ENCODE data around the gene MED29.

Gene MED29, protein sequence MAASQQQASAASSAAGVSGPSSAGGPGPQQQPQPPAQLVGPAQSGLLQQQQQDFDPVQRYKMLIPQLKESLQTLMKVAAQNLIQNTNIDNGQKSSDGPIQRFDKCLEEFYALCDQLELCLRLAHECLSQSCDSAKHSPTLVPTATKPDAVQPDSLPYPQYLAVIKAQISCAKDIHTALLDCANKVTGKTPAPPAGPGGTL

DNA sequence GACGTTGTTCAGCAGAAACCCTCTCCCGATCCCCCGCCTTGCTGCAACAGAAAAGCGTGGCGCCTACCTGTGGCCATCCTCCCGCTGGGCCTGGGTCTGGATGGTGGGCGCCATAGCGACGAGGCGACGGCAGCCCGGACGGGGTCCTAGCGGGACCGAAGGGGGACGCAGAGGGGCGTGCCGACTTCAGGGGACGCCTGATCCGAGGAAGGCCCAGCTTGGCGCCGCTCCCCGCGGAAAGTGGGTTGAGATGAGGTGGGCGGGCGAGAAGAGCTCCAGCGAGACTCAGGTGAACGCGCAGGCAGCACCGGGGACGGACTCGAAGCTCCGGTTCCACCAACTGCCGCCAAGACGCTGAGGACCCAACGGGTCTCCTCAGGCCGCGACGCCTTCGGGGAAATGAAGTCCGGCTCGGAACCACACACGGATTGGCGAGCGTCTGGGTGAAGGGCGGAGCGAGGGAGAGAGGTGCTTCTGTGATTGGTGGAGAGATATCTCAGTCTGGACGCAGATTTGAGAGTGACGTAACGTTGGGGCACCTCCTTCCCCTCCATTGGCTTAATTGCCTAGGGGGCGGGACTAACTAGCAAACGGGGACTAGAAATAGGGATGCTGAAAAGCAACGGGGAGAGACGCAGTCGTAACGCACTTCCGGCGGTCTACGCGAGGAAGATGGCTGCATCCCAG, at the start of gene MED29, which contains the start of gene PAF1:
Gene MED29, plus strand, starts transcription at position 628 of the 687 bp plus-strand sequence. Its CDS starts 45 bp downstream, at position 673.
Gene PAF1, minus strand, starts transcription at position 356 of the 687 bp plus-strand sequence. Its CDS starts 242 bp downstream, at position 114.
- peak; percentile 97 for DNase-seq

DNA sequence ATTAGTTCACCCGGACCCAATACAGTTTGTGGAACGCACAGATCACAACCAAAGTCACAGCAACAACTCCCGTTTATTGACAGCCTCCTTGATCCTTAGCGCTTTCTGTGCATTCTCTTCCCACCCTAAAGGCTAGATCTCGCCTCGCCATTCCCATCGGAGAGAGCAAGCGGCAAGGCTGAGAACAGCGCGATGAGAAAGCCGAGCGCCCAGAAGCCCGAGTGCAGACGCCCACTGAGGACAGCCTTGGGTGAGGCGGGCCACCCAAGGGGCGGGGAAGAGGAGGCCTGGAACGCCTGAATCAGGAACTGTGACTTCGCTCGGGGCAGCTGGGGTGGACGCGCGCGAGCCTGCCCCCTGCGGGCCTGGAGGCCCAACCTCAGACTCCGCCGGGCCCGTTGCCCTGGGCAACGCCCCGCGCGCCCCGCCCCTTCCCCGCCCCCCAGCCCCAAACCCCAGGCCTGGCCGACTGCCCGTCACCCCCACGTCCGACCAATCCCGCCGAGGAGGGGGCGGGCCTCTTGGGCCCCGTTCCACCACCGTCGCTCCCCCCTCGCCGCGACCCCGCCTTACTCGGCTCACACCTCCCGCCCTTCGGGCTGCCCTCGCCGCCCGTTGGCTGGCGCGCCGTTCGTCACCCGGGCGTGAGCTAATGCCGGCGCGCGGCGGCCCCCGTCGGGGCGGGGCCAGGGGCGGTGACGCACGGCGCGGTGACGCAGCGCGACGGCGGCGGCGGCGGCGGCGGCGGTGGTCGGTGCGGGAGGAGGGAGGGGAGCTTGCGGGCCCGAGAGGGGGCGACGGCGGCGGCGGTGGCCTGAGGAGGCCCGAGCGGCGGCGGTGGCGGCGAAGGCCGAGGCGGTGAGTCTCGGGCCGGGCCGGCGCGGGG, 49.2 kb upstream of the MED29 start, which contains the start of gene SAMD4B:
Gene SAMD4B, plus strand, starts transcription at position 703 of the 886 bp plus-strand sequence. CDS start 14,473 bp downstream, outside the sequence.
- DNase-seq, result peak; percentile 99

DNA sequence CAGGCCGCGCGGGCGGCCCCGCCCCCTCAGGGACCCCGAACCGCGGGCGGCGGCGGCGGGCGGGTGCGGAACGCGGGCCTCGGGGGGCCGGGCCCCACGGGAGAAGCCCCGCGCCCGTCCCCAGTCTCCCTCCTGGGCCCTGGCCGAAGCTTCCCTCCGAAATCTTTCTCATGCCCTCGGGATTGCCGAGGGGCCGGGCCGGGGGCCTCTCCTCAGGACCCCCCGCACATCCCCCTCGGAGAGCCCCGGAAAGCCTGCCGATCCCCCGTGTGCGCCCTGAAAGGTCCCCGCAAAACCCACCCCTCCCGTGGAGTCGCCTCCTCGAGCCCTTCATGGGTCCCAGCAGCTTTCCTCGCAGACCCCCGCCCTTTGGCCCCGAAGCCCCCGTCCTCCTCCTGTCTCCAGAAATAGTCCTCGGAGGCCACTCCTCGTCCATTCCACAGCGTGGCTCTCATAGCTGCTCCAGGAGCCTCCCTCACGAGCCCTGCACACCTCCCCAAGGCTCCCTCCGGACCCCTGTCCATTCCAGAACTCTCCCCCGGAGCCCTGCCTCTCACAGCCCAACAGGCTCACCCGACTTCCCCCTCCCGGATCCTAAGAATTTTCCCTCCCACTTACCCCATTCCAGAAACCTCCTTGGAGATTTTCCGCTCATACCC, 48.4 kb upstream of the MED29 start:
- DNase-seq, result peak; percentile 12

DNA sequence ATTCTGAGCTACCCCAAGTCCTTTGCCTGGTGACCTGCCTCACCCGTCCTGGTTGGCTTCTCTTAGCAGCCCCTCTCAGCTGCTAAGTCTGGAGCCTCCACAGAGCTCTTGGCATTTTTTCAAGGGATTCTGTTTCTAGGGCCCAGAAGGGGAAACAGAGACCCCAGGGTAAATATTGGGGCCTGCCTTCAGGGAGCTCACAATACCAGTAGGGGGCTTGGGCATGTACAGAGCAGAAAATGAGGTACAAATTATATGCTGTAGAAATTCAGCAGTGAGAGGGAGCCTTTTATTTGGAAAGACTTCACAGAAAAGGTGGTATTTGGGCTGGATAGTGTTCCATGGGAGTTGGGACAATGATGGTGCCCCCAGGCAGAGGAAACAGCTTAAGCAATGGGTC, 45.2 kb upstream of the MED29 start:
- DNase-seq, result no peak

DNA sequence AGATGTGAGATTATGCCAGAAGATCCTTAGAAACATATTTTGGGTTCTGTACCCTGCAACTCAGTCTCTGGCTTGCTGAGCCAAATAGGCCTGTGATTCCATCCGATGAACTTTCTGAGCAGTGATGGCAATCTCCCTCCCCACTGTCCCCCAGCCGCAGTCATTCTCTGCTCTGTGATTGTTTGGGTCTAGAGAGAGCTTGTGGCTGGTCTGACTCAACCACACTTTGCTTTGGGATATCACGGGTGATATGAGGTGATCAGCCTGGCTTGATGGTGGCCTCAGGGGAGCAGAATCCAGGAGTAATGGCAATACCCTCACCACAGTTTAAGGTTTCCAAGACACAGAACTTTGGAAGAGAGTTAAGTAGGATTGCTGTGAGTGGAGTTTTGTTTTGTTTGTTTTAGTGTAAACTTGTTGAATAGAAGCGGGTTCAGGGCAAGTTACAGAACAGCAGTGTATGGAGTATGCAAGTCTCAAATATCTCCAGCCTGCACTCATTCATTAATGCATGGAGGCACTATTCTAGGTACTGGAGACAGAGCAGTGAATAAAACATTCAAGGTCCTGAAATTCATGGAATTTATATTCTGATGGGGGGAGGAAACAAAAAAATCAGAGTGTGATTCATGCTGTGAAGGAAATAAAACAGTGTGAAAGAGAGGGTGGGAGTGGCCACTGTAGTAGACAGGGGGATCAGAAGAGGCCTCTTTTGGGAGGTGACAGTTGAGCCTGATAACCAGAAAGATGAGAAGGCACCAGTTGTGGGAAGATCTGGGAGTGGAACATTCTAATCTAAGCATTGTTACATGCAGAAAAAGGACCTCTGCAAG, 43.6 kb upstream of the MED29 start:
- peak; percentile 17 for DNase-seq

DNA sequence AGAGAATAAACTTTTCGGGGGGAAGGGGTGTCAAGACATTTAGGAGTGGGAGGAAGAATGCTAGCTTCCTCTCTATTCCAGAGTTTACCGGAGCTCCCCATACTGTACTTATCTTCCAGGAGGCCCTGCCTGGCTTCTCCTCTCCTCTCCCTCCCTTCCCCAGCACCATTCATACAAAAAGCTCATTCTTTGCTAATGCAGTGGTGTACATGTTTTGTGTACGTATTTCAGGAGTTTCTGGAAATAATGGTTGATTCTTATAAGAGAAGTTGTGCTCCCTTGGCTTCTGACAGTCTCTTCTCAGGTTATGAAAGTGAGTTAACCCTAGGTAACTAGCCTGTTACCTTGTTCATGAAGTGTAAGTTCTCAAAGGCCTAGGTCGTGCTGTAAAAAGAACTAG, 41.9 kb upstream of the MED29 start:
- no peak for DNase-seq

DNA sequence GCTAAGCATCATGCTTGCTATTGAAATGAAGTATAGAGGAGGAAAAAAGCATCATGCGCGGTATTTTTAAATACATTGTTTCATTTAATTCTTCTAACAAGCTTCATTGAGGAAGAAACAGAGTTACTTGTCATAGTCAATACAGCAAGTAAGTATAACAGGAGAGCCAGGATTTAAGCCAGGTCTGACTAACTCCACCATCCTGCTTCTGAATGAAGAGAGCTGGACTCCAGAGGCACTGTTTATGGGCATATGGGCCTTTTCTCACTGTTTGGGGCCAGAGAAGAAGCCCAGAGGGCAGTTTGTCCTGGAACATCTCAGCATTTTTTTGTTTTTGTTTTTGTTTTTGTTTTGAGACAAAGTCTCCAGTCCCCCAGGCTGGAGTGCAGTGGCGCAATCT, 41.0 kb upstream of the MED29 start:
- DNase-seq, result no peak

DNA sequence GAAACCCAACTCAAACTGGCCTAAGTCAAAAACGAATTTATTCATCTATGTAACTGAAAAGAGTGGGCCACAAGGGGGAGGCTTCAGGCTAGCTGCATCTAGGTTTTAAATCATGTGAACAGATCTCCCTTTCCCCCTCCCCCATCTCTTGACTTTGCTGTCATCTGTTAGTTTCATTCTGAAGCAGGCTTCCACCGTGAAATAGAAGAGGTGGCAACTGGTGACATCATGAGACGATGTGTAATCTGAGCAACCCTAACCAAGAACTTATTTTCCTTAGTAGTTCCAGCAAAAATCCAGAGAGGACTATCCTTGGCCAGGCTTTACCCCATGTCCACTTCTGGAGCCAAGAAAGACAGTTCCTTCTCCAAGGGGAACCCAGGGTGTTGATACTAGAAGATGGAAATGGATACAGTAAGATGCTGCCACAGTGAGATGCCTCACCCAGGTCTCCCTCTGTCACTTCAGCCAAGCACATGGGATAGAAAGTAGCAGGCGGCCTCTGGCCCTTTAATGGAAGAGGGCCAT, 39.6 kb upstream of the MED29 start:
- DNase-seq, result peak; percentile 72

DNA sequence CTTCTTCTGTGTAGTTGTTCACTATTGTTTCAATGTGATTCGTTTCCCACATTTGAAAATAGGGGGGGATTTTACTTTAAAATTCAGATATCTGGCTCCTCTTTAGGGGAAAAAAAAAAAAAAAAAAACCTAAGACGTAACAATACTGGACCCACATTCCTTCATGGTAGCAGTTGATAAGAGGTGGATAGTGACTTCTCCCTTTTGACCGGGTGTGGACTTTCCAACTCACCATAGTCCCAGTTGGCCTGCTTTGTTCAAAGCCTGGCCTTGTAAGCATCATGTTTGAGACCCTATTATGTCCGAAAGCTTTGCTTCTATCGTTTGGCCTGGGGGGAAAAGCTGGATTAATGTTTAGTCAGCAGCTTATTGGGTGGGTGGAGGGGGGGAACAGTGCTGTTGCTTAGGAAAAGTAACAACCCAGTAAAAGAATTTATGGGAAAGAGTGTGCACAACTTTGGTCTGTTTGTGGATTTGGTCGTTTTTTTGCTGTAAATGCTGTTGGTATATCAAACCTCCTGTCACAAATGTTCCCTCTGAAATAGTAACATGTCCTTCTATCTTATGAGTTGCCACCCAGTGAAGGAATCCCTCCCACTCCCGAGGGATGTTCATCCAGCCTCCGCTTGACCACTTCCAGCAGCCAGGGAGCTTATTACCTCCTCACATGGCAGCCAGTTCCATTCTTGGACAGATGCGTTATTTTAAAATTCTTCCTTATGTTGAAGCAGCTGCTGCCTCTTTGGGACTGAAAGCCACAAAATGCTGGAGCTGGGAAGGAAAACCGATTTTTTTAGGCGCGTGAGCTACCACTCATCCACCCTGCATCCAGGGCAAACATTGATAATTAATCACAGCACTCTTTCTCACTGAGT, 38.6 kb upstream of the MED29 start:
- DNase-seq, result no peak

DNA sequence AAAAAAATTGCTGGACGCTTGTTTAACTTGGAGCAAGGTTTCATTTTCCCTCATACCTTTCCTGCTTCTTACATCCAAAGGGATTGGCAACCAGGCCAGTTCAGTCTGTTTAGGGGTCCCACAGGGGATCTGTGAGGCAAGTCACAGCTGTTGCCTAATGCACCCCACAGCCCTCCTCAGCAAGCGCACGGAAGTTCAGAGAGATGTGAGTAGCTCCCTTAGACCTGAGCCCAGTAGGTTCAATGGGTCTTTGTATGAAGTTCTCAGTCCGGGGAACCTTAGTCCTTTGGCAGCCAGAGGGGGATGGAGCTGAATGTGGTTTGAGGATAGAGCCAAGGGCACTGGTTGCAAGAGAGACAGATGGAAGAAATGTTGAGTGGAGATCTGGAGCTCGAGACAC, 35.9 kb upstream of the MED29 start:
- no peak for DNase-seq

DNA sequence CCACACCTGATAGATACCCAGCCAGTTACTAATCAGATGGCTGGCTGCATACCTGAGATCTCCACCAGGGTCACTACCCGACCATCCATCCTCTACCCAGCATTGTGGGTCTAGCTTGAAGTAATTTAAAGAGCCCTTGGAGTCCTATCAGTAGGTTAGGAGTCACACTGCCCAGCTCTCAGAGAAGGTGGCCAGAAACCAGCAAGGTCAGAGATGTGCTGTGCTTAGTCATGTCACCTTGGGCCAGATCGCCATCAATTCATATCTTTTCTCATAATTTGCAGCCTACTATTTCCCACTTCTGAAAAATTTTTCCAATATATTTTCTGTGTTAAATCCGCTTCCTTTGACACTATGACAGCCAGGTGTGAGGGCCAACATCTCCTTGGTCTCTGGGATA, 35.1 kb upstream of the MED29 start:
- DNase-seq, result no peak

DNA sequence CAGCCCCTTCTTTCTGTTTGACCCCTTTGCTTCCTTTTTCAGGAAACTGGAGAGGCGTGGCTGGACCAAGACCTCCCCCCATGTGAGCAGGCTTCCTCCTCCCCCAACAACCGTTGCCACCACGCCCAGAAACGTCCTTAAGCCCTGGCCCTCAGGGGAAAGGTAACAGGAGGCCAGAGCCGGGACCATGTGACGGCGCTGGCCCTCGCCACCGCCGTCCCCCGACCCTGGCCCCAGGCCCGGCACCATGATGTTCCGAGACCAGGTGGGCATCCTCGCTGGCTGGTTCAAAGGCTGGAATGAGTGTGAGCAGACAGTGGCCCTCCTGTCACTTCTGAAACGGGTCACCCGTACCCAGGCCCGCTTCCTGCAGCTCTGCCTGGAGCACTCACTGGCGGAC, 34.5 kb upstream of the MED29 start:
- no peak for DNase-seq

DNA sequence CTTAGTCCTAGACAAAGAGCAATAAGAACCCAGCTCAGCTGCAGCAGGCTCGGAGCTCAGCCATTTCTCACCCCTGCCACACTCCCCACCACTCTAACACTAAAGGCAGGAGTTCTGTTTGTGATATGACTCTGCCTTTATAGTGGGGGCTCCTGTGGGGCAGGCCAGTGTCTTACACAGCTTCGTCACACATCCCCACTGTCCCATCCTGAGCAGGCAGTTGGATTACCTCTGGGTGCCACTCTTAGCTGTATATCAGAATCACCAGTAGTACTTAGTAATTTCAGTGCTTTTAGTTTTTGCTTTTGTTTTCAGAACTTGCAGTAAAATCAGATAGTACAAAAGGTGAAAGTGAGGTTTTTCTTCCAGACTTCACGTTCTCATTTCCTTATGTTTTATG, 32.2 kb upstream of the MED29 start:
- DNase-seq, result no peak

DNA sequence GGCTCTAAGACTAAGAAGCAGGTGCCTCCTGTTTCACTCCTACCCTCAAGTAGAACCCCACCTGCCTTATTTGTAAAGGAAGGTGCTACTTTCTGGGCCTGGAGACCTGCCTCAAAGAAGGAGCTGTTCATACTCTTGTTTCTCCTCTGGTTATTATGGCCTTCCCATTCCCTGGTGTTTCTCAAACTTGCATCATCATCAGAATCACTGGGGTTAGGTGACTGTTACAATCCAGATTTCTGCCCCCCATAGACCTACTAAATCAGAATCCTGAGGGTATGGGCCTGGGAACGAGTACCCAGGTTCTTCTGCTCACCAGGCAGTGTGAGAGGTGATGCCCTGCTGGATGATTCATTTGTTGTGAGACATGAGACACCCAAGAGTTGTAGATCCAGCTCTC, 30.6 kb upstream of the MED29 start:
- DNase-seq, result no peak

DNA sequence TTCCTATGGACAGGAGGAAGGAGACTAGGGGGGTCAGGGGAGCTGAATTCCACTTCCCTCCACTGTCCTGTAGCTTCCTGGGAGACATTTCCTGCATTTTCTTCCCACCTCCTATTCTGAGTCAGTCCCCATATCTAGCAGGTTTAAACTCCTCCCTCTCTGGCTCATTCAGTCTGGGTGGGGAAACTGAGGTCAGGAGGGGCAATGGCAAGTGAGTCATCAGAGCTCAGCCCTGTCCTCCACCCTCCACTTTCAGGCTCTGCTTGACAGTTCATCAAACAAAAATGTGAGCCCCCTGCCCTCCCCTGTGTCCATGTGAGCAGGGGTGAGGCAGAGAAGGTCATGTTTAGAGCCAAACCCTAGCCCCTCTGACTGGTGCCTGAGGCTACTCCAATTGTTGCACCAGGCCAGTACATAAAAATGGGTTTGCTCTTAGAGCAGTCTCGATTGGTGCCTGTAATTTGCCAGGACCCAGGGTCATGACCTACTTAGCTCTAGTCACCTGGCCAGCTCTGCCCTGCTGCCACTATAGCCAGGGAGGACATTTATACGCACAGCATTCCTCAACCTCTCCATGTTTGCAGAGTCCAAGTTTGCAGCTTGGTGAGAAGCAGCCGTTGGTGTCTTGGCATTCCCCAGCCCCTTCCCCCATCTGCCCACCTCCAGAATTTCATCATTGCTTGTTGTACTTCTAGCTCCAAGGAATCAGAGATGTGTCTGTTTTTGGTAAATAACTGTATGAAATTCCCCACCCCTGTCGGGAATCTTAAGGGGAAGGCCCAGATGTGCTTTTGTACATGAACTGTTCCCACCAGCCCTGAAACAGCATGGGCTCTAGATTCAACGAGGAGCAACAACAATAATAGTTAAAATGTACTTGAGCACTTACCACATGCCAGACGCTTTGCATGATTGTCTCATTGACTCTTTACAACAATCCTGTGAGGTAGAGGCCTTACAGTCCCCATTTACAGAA, 28.2 kb upstream of the MED29 start:
- no peak for DNase-seq

DNA sequence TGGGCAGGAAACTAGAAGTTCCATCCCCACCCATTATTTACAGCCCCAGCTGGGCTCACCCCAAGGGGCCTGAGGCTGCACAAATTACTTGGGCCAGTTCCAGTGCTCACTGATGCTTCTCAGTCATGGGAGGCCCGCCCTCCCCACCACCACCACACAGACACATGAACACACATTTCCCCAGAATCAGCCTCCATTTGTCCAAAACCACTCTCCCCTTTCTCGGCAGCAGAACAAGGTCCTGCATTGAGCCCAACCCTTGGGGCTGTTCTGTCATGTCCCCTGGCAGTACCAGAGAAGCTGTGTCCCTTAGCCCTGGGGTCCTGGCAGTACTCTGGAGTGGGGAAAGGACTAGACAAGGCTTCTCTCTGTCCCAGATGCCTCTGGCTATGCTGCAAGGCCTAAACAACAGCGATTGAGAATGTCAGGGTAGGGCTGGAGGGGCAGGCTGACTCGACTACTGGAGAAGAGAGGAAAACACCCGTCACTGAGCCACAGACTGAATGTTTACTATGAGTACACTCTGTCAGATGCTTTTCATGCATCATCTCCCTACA, 27.2 kb upstream of the MED29 start:
- peak; percentile 24 for DNase-seq

DNA sequence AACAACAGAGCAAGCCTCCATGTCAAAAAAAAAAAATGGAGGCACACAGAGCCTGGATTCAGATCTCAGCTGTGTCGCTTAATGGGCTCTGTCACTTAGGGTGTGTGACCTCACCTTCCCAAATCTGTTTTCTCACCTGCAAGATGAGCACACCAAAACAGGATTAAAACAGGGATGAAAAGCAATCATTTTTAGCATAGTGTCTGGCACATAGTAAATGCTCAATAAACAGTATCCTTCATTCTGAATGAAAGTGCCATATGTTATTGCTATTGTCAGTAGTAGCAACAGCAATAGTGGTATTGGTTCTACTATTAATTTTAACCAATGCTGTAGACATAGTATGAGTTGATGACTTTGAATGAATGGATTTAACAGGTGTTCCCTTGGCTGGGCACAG, 25.6 kb upstream of the MED29 start:
- DNase-seq, result no peak

DNA sequence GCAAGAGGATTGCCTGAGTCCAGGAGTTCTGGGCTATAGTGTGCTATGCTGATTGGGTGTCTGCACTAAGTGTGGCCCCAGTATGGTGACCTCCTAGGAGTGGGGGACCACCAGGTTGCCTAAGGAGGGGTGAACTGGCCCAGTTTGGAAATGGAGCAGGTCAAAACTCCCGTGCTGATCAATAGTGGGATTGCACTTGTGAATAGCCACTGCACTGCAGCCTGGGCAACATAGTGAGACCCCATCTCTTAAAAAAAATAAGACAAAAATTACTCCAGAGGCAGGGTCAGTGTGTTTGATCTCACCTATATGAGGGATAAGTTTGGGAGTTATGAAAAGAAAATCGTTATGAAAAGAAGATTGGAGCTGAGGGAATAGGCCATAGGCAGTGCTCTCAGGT, 22.0 kb upstream of the MED29 start:
- no peak for DNase-seq

DNA sequence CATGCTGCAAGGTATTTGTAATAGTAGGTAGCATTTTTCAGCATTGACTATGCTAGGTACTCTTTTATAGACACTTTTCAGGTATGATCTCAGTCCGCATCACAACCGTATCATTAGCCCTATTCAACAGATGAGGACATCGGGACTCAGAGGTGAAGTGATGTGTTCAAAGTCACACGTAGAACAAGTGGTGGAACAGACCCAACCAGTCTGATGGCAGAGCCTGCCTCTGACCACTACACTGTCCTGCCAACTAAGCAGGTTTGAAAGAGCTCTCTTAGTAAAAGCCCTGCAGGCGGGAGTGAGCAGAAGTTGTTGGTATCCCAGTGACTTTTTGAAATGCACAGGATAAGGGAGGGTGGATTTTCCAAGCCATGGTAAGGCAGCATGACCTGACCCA, 20.4 kb upstream of the MED29 start:
- DNase-seq, result no peak
